Suppressor macrophage (primary cell): Measurements from ENCODE around the gene LACRT.
"Not testable (repeated sequence)": the region's sequence is repeated elsewhere in the genome, so short reads cannot be mapped to it uniquely, and the experiment has no call there.

ENCODE experiments used
- DNase-seq, 4 experiments: peaks; one replicate each; pipeline ENCODE4 v3.0.0-alpha.2; 2020 to 2022
- total RNA-seq, 17 experiments: gene quantifications; one replicate each; lab custom pipeline; 2026; ENCODE audit warnings: mixed read lengths in 6 of 17, inconsistent platforms in 3 of 17; lab: John Stamatoyannopoulos, UW

Gene LACRT
- total RNA-seq: 0 to 0.99 (median 0) reads per million in 17 experiments

- DNase-seq: no peak
Observed at GRCh38 chr12:54634795-54635194, at the start of gene LACRT. LACRT (minus strand) TSS chr12:54634895; CDS start chr12:54634841, 54 bp downstream.

- no peak for DNase-seq
Observed at GRCh38 chr12:54683398-54683797, 48.7 kb upstream of the LACRT start.

- DNase-seq: no peak
Observed at GRCh38 chr12:54682674-54683073, 48.0 kb upstream of the LACRT start.

- peak; percentile 33 to 54 (median 43) for DNase-seq
Observed at GRCh38 chr12:54680374-54680773, 45.7 kb upstream of the LACRT start.

- DNase-seq: no peak
Observed at GRCh38 chr12:54678131-54678530, 43.4 kb upstream of the LACRT start.

- no peak for DNase-seq
Observed at GRCh38 chr12:54667945-54668344, 33.2 kb upstream of the LACRT start.

GRCh38 chr12:54666008-54666407 lies 31.3 kb upstream of the LACRT start:
- DNase-seq: no peak

GRCh38 chr12:54665022-54665635 lies 30.4 kb upstream of the LACRT start:
- DNase-seq: not testable (repeated sequence)

GRCh38 chr12:54663603-54664002 lies 28.9 kb upstream of the LACRT start:
- DNase-seq: no peak

GRCh38 chr12:54662026-54662425 lies 27.3 kb upstream of the LACRT start:
- no peak for DNase-seq

GRCh38 chr12:54661048-54661447 lies 26.4 kb upstream of the LACRT start:
- no peak for DNase-seq

GRCh38 chr12:54660320-54660962 lies 25.7 kb upstream of the LACRT start:
- DNase-seq: no peak

GRCh38 chr12:54658306-54659264 lies 23.9 kb upstream of the LACRT start:
- peak; percentile 64 to 80 (median 72) for DNase-seq

GRCh38 chr12:54657105-54657607 lies 22.5 kb upstream of the LACRT start:
- no peak for DNase-seq

- DNase-seq: no peak
Observed at GRCh38 chr12:54654926-54655325, 20.2 kb upstream of the LACRT start.

GRCh38 chr12:54653025-54653424 lies 18.3 kb upstream of the LACRT start:
- DNase-seq: no peak

GRCh38 chr12:54650889-54651288 lies 16.2 kb upstream of the LACRT start:
- DNase-seq: no peak

- peak in 1 of 4 experiments; percentile 40 for DNase-seq
Observed at GRCh38 chr12:54650409-54650808, 15.7 kb upstream of the LACRT start.

GRCh38 chr12:54649825-54650224 lies 15.1 kb upstream of the LACRT start:
- DNase-seq: no peak

- DNase-seq: no peak
Observed at GRCh38 chr12:54648265-54648664, 13.6 kb upstream of the LACRT start, which contains the start of gene DCD. DCD (minus strand) TSS chr12:54648365; CDS start chr12:54648303, 62 bp downstream.

- peak in 2 of 4 experiments; percentile 24 to 50 for DNase-seq
Observed at GRCh38 chr12:54641554-54641953, 6.9 kb upstream of the LACRT start.

GRCh38 chr12:54641089-54641488 lies 6.4 kb upstream of the LACRT start:
- DNase-seq: no peak

- DNase-seq: not testable (repeated sequence)
Observed at GRCh38 chr12:54639112-54639511, 4.4 kb upstream of the LACRT start.
